ENCODE results near the gene FADS3. TPM values are rescaled to one million over a fixed set of nuclear protein-coding genes. Genes with fewer than 3 reads are reported as not detected.

Gene FADS3
- total RNA-seq, 5 donors from 2014 or later (not counting 1 experiment from before 2014, with no cell fraction given) = 6.5 to 17.1 (median 10.5) TPM

DNA sequence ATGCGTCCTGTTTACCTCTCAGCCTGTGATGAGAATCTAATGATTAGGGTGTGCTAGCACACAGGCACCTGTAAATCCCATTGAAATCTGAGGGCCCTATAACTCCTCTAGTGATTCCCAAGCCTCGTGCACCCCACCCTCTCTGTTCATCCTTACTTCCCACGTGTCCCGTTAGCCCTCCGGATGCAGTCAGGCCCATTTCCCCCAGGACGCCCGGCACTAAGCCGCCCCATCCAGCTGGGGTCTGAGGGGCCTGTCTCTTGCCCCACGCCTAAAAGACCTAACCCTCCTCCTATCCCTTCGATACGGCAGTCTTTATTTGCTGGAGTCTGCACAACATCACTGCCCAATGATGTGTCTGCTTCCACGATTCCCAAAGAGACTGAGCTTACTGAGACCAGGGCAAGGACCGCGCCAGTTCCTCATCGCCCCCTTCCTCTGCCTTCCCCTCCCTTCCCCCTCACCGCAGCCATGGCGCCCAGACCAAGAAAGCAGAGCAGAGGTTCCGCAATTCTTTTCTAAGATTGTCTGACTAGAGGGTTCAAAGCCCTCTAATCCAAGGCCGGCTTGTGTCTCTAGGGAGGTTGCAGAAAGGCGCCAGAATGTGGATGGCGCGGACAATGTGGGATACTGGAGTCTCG, 64.3 kb downstream of the FADS3 start:
- peak overlapping the region; percentile 75 to 85 (median 78) for H3K4me3 Mint-ChIP-seq
- ATAC-seq (replicated peaks in 1 of 4) = no peak
- WGBS (ENCODE audit: insufficient coverage) = 46% methylated on average over 15 of the region's 23 CpGs
- H3K9me3 ChIP-seq = no peaks in the 10 kb centered on the region
- no peaks in the 10 kb centered on the region for H3K9me3 Mint-ChIP-seq
- peak in 3 of 35 experiments; percentile 9 to 26 (median 10) for DNase-seq
- POLR2A ChIA-PET = no interaction called here
- peaks cover 0 to 36% of the 10 kb centered on the region in 2 experiments for H3K27me3 ChIP-seq (replicated peaks in 1 of 2; ENCODE audit: control insufficient read depth in 2 of 2, extremely low read depth in 1 of 2, insufficient read depth in 2 of 2, low read length in 1 of 2)
- H3K4me3 ChIP-seq (ENCODE audit: control insufficient read depth in 1 of 2, extremely low read depth in 1 of 2, low read length in 1 of 2) = peak overlapping the region; percentile 51
- H3K36me3 ChIP-seq (ENCODE audit: control insufficient read depth in 2 of 2, extremely low read depth in 1 of 2, insufficient read depth in 1 of 2, low read length in 1 of 2) = no peaks in the 10 kb centered on the region
- no peaks in the 10 kb centered on the region for H3K36me3 Mint-ChIP-seq
- H3K27me3 Mint-ChIP-seq = peaks cover 0 to 41% of the 10 kb centered on the region in 2 donors
- no peak overlapping the region for H3K27ac ChIP-seq (ENCODE audit: low read length)
- H3K4me1 ChIP-seq (ENCODE audit: control insufficient read depth in 1 of 2, extremely low read depth in 1 of 2, insufficient read depth in 2 of 2, low read length in 2 of 2) = peaks cover 25 to 26% of the 10 kb centered on the region in 2 experiments
- H3K4me1 Mint-ChIP-seq = peaks cover 17 to 39% (median 20%) of the 10 kb centered on the region in 3 donors
- CTCF ChIA-PET = interaction anchor here in 1 of 2 donors (0.9 to 2.0 kb wide), 2 partner anchors 9 to 30 kb away, joined by 3 to 6 read pairs; no protein-coding TSS in a partner anchor
- H3K27ac Mint-ChIP-seq = no peak overlapping the region

Other genes with a start within 250 kb of the FADS3 start
- gene DAGLA, start 211.2 kb downstream of the FADS3 start, total RNA-seq = 1 to 10 TPM in 1 of 5 donors, under 1 TPM in 4; 0.15 to 1.6 (median 0.23) TPM
- 1 to 10 TPM in 4 of 5 donors, under 1 TPM in 1; 0.95 to 4.9 (median 1.5) TPM for gene MYRF, start 138.9 kb downstream of the FADS3 start, total RNA-seq
- gene TMEM258, start 98.9 kb downstream of the FADS3 start, total RNA-seq = 10 to 100 TPM; 68.1 to 96.0 (median 87.8) TPM
- gene FEN1, start 98.6 kb downstream of the FADS3 start, total RNA-seq = 10 to 100 TPM in 4 of 5 donors, 1 to 10 TPM in 1; 8.5 to 12.6 (median 10.9) TPM
- gene FADS1, start 74.5 kb downstream of the FADS3 start, total RNA-seq = 1 to 10 TPM; 1.9 to 8.8 (median 2.9) TPM
- gene FADS2, start 63.2 kb downstream of the FADS3 start, total RNA-seq = 10 to 100 TPM in 1 of 5 donors, 1 to 10 TPM in 4; 1.9 to 20.9 (median 2.7) TPM
- gene RAB3IL1, start 26.0 kb upstream of the FADS3 start, total RNA-seq = under 1 TPM in 2 of 5 donors, not detected in 3; 0.12 to 0.28 TPM
- gene BEST1, start 58.8 kb upstream of the FADS3 start, total RNA-seq = under 1 TPM in 3 of 5 donors, not detected in 2; 0.07 to 0.23 (median 0.13) TPM
- 1,000 to 10,000 TPM in 2 of 5 donors, 100 to 1,000 TPM in 3; 575 to 1,574 (median 654) TPM for gene FTH1, start 76.1 kb upstream of the FADS3 start, total RNA-seq
- gene INCENP, start 232.5 kb upstream of the FADS3 start, total RNA-seq = 10 to 100 TPM; 20.7 to 31.4 (median 24.9) TPM